Ovary (tissue), 3 donors: Measurements from ENCODE around the gene DAZL.

Experiments
- CTCF ChIP-seq, 3 donors: fragments of 450-650 bp in 2 of 3; fragments of 200-600 bp in 1 of 3; IDR thresholded peaks; one replicate each; pipeline versions ENCODE4 v1.5.1 to v1.8.0; 2016 to 2022; ENCODE audit warnings: antibody characterized with exemption in 3 of 3, mild to moderate bottlenecking in 1 of 3
- EP300 ChIP-seq: sonication (generic); formaldehyde crosslinking; IDR thresholded peaks from one replicate; pipeline ENCODE4 v1.6.1; 2017; ENCODE audit warnings: antibody characterized with exemption
- POLR2A ChIP-seq: fragments of 450-650 bp; IDR thresholded peaks from one replicate; pipeline ENCODE4 v1.6.1; 2017; ENCODE audit warnings: antibody characterized with exemption, mild to moderate bottlenecking, moderate library complexity
- donor health status: DM: no; HTN: no; CAD: no.

- no peak for TF ChIP-seq POLR2A
- no peak for TF ChIP-seq CTCF (IDR thresholded peaks at IDR 0.05)
- no peak for TF ChIP-seq EP300
These were observed 35.1 kb downstream of the DAZL start for GRCh38 chr3:16570113-16570512.
